ENCODE measurements around the gene LCAT.

Gene LCAT

DNA sequence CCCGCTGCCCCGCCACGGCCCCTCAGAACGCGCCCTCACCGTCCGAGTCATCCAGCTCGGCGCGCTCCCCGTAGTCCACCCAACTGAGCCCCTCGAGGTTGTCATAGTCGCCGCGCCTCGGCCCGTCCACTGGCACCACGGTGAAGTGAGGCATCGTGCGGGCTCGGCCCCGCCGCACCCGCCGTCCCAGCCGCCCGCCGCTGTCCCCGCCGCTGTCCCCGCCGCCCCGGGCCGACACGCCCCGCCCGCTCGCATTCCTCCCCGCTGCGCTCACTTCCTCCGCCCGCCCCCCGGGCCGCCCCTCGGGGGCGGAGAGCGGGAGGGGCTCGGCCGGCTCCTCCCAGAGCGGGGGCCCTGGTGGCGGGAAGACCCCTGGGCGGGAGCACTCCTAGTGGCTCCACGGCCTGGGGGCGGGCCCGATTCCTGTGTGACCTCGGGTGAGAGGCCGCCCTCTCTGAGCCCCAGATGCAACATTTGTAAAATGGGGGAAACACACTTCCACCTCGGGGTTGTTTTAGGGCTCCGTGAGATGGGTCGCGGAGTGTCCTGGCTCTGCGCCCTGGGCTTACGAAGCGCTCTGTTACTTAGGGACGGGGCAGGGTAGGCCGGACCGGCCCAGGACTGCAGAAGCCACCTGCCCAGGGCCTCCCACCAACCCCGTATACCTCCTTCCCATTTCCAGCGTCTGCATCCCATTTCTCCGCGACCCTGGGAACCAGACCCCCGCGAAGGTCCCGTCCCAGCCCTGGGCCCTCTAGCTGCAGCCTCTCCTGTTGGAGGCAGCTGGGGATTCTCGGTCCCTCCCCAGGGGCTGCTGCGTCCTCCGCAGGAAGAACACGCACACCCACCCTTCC lies 24.7 kb upstream of the LCAT start, which contains the start of gene SLC12A4:
TSS of gene SLC12A4 (minus strand) at position 238 of the 854 bp plus-strand sequence. CDS start at position 154, 84 bp downstream.
- peak; percentile 77 to 78 for DNase-seq

DNA sequence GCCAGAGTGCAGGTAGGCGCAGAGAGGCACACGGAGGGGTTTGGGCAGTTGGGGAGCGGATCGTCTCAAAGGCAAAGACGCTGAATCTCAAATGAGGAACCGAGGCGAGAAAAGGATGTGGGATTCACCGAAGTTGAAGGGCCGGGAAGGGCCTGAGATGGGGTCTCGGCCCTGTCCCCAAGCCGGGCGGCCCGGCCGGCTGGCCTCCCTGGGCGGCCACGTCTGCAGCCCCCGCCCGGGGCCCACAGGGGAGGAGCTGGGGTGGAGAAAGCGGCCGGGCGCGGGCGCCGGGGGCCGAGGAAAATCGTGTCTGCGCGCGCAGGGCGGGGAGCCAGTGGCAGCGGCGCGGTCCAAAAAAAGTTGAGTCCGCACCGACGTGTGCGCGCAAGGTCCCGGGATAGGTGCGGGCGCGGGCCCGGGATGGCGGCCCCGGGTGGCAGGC lies 24.1 kb upstream of the LCAT start:
- peak in 1 of 2 donors; percentile 21 for DNase-seq

DNA sequence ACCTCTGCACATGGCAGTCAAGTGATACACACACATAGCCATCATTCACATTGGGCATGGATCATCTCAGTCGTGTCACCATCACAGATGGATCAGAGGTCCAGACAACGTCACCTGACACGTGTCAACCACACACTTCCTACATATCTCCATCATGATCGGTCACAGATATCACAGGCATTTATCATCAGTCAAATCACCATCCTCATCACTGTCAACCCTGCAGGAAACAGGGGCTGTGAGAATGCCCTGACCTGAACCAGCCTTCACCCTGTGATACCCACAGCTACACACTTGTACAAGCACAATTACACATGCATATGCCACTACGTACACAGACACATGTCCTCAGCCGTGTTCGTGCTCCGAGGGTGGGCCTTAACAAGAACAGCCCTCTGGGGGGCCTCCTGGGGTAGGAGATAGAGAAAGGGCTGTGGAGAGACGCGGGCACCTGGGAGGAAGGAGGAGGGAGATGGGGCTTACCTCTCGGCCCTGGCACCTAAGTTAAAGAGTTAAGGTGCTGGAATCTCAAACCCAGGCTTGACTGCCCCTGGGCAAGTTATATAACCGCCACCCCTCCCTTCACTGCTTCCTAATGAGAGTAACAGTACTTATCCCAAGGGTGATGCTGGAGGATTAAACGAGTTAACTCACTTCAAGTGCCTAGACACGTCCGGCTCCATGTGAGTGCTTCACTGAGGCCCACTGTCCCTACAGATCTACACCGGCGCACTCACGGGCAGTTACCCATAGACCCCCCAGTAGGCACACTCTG lies 23.4 kb upstream of the LCAT start:
- no peak for DNase-seq

DNA sequence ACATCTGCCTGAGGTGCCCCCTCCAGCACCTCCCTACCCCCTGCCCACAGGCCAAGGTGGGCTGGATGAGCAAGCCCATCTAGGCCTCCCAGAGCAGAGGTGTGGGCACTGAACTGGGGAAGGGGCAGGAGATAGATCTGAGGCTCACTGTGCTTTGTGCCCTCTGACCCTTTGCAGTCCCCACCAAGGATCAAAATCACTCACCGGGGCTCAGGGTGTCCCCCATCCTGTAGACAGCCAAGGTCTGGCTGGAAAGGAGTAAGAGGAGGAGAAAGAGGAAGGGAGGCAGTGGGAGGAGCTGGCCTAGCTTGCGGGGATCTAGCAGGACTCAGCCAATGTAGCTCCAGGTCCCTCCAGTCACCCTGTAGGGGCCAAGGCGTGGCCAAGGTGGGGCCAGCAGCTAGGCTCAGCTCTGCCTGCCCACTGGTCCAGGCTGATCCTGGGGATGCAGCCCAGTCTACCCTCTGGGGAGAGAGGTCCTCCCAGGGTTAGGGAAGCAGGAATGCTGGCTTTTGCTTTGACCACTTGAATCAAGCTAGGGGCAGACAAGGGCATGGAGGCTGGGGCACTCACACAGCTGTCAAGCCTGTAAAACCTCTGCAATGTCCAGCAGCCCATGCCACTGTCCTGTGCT lies 22.7 kb upstream of the LCAT start:
- no peak for DNase-seq

DNA sequence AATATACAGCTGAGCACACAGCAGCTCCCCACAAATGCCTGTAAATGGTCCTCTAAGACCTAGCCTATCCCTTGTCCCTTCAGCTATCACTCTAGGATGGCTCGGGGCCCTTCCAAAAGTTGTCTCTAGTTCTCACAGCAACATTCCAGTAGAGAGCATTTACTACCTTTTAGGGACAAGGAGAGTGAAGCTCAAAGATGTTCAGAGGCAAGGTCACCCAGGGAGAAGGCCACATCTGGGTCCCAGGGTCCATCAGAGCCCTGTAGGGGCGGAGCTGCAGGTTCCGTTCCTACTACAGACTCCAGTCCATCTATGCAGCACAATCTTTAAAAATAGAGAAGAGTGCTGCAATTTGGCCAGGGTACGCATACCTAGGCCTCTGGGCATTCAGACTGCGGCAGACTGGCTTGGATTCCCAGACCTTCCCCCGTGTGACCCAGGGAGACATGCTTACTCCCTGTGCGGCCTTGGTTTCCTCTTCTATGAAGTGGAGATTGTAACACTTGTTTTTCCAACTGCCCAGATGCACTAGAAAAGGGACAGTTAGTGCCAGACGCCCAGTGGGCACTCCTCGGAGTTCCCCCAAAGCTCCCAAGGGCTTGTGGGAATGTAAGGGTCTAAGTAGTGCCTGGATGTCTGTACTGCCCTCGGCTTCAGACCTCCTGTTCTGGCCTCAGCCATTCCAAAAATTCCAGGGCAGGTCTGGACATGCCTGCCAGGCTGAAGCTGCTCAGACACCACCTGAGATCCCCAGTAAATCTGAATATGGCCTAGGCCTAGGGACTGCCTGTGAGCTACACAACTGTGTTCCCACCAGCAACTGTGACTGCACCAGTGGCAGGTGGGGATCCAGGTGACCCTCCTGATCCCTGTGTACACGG lies 22.0 kb upstream of the LCAT start:
- no peak for DNase-seq

DNA sequence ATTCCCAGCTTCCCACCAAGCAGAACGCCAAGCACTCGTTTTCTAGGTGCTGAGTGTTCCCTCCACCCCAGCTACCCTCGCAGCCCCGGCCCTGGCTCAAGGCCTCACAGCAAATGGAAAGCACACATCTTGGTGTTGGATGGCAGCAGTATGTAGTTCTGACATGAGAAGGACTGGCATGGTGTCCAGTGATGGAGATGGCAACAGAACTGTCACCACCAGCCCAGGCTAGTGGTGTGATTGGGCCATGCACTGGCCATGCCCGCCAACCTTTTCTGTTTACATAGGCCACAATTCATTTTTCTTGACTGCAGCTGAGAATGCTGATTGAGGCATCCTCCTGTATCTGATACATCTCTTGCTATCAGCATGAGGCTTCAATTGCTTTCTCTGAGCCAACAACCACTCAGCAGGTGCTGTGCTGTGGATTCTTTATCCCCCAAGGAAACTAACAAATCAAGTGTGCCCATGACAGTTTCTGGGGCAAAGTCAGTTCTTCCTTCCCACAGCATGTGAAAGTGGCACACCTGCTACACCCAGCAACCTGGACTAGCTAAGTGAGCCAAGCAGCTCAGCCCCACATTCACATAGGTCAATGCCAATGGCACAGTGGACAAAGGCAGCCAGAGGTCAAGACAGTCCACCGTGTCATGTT lies 20.7 kb upstream of the LCAT start:
- no peak for DNase-seq

DNA sequence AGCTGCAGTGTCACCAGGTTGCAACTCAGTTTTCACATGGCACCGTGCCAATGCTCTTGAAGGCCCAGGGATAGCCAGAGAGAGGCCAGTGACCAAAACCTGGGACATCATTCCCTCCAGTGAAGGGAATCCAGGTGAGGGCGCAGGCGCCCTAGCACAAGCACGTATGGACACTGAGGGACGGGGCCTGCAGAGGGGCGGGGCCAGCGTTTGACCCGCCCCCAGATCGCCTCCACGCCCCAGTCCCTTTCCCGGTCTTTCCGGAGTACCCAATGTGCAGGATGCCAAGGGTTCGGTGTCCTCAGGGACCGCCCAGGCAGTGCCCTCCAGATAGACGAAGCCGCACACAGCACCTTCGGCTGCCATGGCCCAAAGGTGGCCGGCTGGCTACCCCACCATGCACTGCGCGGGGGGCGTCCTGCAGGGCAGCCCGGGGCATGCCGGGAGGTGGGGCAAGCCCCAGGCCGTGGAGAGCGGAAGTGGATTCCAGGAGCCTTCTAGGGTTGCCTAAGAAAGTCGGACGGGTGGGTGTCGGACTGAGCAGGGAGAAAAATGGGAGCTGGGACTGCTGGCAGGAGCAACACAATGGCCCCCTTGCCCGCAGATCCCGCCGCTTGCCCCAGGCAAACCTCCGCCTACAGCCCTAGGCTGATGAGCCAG lies 19.9 kb upstream of the LCAT start:
- no peak for DNase-seq

DNA sequence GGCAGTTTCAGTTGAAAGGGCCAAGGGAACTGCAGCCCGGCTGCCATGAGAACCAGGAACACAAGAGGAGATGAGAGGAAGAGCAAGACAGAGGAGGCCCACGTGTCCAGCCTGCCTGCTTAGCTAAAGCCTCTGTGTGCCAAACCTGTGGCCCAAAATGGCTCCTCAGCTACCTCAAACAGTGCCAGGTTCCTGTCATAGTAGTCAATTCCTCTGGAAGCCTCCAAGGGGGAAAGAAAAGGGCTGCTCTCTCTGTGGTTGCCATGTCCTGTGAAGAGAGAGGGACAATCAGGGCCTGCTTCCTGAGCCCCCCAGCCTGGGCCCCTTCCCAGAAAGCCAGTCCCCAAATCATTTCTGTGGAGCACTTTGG lies 19.4 kb upstream of the LCAT start:
- no peak for DNase-seq

DNA sequence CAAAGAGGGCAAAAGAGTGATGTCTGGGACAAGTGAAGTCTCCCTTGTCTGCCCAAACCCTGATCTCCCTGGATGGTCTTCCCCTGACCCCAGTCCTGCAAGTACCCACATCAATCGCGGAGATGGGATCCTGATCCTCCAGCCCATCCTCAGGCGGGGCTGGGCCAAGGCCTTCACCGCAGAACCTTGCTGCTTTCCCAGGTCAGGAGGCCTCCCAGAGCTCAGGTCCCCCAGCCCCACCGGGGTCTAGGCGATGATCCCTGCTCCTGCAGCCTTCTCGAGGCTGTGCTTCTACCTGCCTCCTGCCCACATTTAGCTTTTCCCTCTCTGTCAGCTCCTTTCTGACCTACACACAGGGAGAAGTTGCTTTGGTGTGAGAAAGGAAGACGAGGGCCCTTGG lies 18.2 kb upstream of the LCAT start:
- no peak for DNase-seq

DNA sequence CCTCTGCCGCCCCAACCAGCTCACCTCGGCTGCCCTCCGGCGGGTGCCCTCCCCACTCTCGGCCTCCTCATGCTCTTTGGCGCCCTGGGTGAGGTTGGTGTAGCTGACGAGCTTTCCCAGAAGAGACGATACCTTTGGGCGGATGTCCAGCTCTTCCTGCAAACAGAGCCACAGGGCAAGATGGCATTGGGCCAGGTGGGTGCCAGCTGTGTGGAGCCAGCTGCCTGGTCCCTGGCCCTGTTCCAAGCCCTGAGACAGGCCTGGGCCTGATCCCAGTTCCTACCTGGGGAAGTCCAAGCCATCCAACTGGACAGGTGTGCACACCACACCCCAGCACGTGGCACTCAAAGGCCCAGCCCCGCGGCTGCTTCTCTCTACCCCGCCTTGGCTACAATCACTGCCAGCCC lies 17.6 kb upstream of the LCAT start:
- DNase-seq: no peak

DNA sequence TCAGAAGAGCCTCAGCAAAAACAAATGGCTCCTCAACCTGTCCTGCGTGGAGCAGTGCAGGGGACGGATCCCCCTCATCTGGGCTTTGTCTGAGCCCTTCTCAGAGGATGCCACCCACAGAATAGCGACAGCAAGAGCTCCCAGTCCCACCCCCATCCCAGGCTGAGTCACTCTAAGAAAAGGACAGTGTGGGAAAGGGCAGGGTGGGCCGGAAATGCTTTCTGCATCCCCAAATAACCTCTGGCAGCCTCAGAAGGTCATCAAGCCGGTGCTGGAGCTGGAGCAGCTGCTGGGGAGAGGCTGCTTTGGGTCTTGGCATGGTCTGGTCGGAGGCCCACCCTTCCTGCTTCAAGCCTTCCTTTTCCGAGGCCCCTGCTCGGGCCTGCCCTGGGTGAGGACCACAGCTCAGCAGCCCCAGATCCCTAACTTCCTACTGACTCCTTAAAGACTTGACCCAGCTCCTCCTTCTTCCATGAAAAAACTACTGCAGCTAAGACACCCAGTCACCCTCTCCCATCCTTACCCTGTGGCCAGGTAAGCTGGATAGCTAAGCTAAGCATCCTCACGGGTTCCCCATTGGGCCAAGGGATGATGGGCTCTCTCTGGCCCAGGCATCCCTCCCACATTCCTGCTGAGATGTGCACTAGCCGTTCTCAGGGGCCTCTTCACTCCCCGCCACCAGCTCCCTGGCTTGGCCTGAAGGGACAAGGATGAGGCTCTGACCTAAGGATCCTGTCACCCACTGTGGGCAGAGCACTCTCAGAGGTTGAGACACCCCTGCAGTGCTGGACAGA lies 15.8 kb upstream of the LCAT start:
- DNase-seq: no peak

DNA sequence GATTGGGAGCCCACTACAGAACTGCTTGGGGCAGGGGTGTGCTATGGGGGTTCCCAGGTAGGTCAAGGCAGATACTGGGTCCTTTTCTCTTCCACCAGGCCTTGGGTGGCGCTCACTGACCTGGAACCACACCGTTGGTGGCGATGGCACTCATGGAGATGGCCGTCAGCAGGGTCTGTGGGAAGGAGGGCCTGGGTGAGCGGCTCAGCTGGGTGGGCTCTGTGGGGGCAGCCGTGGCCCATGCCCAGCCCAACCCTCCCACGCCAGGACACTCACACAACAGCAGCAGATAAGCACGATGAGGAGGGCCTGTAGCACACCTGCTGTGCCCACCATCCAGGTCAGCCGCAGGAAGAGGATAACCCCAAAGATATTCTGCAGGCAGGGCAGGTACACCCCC lies 13.7 kb upstream of the LCAT start:
- DNase-seq: no peak

DNA sequence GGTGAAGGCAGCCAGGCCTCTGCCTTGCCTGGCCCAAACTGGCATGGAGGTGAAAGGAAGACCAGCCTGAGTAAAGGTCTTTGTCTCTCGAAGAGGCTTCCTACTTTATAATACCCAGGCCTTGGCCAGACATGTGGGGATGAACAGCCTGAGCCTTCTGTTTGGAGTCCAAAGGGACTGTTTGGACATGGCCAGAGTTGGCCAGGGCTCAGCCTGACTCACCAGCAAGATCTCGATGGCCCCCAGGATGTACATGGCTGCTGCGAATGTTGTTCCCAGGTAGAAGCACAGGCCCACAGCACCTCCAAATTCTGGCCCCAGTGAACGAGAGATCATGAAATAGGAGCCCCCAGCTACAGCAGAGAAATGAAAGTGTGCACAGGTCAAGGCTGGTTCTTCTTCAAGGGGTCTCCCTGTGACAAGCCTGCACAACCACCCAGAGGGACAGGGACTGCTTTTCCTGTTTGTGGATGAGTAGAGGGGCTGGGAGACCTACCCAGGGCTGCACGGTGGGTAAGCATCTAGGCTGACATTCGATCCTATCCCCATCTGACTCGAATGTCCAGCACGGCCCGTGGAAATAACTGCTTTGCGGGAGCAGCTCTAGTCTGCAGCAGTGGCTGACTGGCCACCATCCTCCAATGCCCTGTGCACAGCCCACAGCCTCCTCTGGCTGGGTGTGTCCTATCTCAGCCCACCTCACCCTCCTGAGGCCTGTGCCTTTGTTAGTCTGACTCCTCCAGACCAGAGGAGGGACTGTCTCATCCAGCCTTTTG lies 10.7 kb upstream of the LCAT start:
- DNase-seq: no peak

DNA sequence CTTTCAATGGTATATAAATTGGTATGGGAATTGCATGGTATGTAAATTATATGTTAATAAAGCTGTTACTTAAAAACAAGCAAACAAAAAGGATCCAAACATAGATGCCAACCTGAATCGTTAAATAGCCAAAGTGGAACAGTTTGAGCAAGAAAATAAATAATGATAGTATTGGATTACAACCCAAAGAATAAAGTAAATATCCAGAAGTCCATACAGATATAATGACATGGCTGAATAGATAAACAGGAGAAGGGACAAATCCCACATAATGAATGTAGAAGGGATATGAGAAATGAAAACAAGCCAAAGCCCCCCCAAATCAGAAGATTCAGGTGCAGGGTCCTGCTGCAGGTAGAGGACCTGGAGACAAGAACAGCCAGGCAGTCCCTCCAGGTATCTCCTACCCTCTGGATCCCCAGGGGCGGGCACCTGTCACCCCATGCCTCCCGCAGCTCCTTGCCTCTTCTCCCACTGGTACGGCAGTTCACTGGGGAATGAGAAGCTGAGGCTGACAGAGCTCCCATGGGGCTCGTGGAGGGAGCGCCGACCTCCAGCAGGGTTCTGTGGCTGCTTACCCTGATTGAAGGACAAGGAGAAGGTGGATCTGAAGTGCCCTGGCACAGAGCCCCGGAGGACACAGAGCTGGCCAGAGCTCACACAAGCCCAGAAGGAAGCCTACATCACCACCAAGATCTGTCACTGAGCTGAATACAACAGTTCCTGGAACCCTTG lies 9.9 kb upstream of the LCAT start:
- no peak for DNase-seq

DNA sequence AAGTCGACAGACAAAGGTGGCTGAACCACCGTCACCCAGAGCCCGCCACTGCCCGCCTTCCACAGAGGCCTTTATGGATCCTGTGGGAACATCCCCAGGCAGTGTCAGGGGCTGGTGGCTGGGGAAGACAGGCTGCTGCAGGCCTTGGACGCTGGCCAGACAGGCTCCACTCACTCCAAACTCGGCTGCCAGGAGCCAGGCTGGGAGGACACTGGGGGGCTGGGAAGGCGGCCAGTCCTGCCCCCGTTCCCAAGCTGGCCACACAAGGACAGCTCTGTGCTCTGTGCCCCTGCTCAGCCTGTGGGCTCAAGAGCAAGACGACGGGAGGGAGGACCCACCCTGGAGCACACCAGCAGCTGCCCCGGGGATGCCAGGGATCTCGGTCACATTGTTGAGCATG lies 7.6 kb upstream of the LCAT start:
- DNase-seq: no peak

DNA sequence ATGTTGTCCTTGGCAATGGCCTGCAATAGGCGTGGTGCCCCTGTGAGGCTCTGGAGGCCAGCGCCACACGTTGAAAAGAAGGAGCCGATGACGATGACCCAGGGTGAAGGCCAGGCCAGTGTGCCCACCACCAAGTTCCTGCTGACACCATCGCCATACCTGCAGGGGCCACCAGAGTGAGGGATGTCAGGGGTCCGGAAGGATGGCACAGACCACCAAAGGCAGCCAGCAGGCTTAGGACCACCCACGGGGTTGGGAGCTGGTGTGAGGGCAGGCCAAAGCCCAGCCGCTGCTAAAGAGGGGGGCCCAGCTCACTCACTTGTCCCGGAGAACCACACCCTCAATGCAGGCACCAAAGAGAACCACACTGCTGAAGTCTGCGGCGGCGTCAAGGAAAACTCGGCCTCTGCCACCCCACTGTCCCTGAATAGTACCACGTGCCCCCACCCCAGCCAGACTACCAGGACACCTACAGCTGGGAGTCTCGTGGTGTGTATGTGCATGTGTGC lies 6.5 kb upstream of the LCAT start:
- no peak for DNase-seq

DNA sequence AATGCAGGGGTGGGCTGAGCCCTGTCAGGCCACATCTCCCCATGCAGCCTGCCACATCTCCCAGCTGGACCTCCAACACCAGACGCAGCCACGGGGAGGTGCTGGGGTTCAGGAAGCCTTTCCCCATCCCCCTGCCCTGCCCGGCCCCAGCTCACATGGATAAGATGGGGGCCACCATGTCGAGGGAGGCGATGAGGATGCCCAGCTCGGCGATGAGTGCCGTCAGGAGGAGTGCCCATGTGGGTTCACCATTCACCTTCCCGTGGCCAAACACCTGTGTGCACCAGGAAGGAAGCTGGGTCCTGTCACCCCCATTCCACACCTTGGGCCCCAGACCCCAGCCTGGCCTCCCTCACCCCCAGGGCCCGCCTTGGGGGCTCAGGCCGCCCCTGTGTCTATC lies 5.7 kb upstream of the LCAT start:
- DNase-seq: no peak

DNA sequence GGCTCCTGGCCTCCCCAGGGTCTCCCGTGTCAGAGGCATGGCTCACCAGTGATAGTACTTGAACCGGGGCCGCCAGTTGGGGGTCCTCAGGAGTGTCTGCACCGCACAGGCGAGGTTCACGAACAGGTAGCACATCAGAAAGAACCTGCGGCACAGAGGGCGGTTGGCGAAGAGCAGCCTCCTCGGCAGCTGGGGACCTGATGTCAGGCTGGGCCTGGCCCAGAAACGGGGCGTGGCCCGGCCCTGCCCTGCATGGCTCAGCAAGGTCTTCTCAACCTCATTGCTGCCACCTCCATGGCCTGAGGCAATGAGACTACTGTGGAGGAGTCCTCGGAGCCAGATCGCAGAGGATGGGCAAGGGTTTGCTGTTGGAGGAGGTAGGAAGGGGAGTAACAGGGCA lies 4.1 kb upstream of the LCAT start:
- no peak for DNase-seq

Measured in activated CD4-positive, alpha-beta T cell treated with anti-CD3 and anti-CD28 coated beads for 4 hours (primary cell).